Measurements from ENCODE around the gene ST6GAL1. TPM values are rescaled to one million over a fixed set of nuclear protein-coding genes. Genes with fewer than 3 reads are reported as not detected.

The ST6GAL1 gene
- total and polyA plus RNA-seq, 2 of the 8 experiments (the other 6 are each of a cell fraction or from before 2014, with no cell fraction given) = 62.8 to 80.9 TPM

DNA sequence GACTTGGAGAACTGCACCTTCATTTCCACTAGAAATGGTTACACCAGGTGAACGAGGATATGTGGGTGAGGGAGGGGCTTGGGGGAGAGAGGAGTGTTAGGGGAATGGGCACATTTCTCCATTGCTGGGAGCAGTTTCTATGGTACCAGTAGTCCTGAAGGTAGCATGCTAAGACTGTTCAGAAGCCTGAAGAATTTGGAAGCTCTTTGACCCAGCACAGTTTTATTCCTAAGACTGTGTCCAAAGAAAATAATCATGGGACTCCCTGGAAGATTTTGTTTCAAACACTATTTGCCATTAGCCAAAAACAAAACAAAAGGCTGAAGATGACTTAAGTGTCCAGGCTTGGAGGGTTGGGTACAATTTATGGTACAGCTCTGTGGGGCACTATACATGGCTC, 32.1 kb downstream of the ST6GAL1 start:
- no peaks in the 10 kb centered on the region for H3K27me3 ChIP-seq (replicated peaks in 1 of 4; ENCODE audit: control insufficient read depth in 3 of 4, extremely low read depth in 1 of 4, insufficient read depth in 3 of 4, low read length in 3 of 4)
- no peak overlapping the region for H3K9ac ChIP-seq (replicated peaks in 1 of 4; ENCODE audit: extremely low read depth in 1 of 4, low read depth in 3 of 4, low read length in 3 of 4)
- CTCF ChIA-PET (ENCODE audit: partially characterized antibody) = interaction anchor here (1.1 to 3.3 kb wide), 3 partner anchors 15 to 57 kb away, joined by 5 to 11 read pairs (median 6); no protein-coding TSS in a partner anchor
- peaks cover 6 to 59% of the 10 kb centered on the region in 2 experiments for H3K79me2 ChIP-seq (ENCODE audit: control insufficient read depth in 1 of 2, insufficient read depth in 2 of 2, low read length in 2 of 2)
- no peak overlapping the region for H3K4ac ChIP-seq (replicated peaks; ENCODE audit: insufficient read length, low read depth, low read length)
- no peak overlapping the region for H4K91ac ChIP-seq (replicated peaks; ENCODE audit: insufficient read length, low read length)
- peak overlapping the region; percentile 77; the same call in 1 of the 2 replicates for H2BK12ac ChIP-seq (ENCODE audit: low read depth, low read length)
- FAIRE-seq (no peak), DNase-seq (ENCODE audit: low read depth in 1 of 2, low spot score in 2 of 2) (no peak)
- H2BK5ac ChIP-seq (ENCODE audit: low read depth, low read length) = peak overlapping the region; percentile 61; the same call in 1 of the 2 replicates
- peaks cover 13% of the 10 kb centered on the region for H3K79me1 ChIP-seq (ENCODE audit: low read depth, low read length)
- no peaks in the 10 kb centered on the region for H3K23me2 ChIP-seq (ENCODE audit: low read depth, low read length)
- H3K4me1 ChIP-seq (replicated peaks in 1 of 4; ENCODE audit: control insufficient read depth in 3 of 4, insufficient read depth in 4 of 4, low read length in 3 of 4) = peaks cover 17 to 33% (median 28%) of the 10 kb centered on the region in 4 experiments
- H3K18ac ChIP-seq (ENCODE audit: extremely low read depth, low read length) = no peak overlapping the region
- no peak overlapping the region for H3K4me3 ChIP-seq (ENCODE audit: extremely low read depth in 1 of 4, insufficient read depth in 2 of 4, low read depth in 3 of 4, low read length in 4 of 4)
- POLR2A ChIA-PET (ENCODE audit: partially characterized antibody) = no interaction called here
- no peak overlapping the region for H3K23ac ChIP-seq (ENCODE audit: insufficient read length)
- no peak overlapping the region for H2AFZ ChIP-seq (ENCODE audit: low read length)
- H3K9me3 ChIP-seq (ENCODE audit: insufficient read depth in 2 of 2, low read depth in 1 of 2, low read length in 1 of 2) = no peaks in the 10 kb centered on the region
- H4K20me1 ChIP-seq (replicated peaks in 1 of 2; ENCODE audit: control insufficient read depth in 1 of 2, insufficient read depth in 2 of 2, low read length in 2 of 2) = peaks cover 2% of the 10 kb centered on the region in 2 experiments
- WGBS, 2 experiments (ENCODE audit: extremely low coverage in 1 of 2, insufficient coverage in 1 of 2, insufficient read length in 1 of 2, insufficient replicate concordance in 2 of 2, low coverage in 1 of 2, low lambda C conversion rate in 2 of 2, missing lambda C conversion rate in 1 of 2) = 84% methylated on average over 1 of the region's 1 CpG; no CpG with 5 or more reads in 1 of the 2 experiments
- no peak overlapping the region for H2BK15ac ChIP-seq (ENCODE audit: low read length)
- H3K4me2 ChIP-seq (ENCODE audit: insufficient read depth in 1 of 2, low read depth in 2 of 2, low read length in 2 of 2) = no peak overlapping the region
- no peak overlapping the region for H4K5ac ChIP-seq (ENCODE audit: insufficient read length, low read depth, low read length)
- H3K36me3 ChIP-seq (ENCODE audit: control insufficient read depth in 2 of 4, insufficient read depth in 4 of 4, low read length in 3 of 4) = peaks cover 0 to 27% (median 5%) of the 10 kb centered on the region in 4 experiments; a peak in 4 of 8 replicates
- H4K8ac ChIP-seq (ENCODE audit: extremely low read depth, insufficient read depth, low read length) = no peak overlapping the region
- no peak overlapping the region for H3K14ac ChIP-seq (ENCODE audit: insufficient read length)
- H2BK20ac ChIP-seq (ENCODE audit: low read length) = 0 out of 2 replicates have a peak overlapping the region, but pooled peaks have one; percentile 77
- H3K27ac ChIP-seq (ENCODE audit: low read depth, low read length) = no peak overlapping the region
- H2AK5ac ChIP-seq (ENCODE audit: low read depth, low read length) = peak overlapping the region; percentile 82; the same call in 1 of the 2 replicates
- H2BK120ac ChIP-seq (replicated peaks; ENCODE audit: low read depth, low read length) = no peak overlapping the region
- no peak overlapping the region for H3K56ac ChIP-seq (replicated peaks; ENCODE audit: insufficient read length, low read depth, low read length)
- TF ChIP-seq YY1 (IDR thresholded peaks at IDR 0.05; ENCODE audit: low read depth, low read length) = no peak
- no peak for TF ChIP-seq CHD2 (IDR thresholded peaks at IDR 0.05; ENCODE audit: low read length)
- TF ChIP-seq NANOG (IDR thresholded peaks at IDR 0.05; ENCODE audit: insufficient read depth, low read depth, low read length, poor library complexity, severe bottlenecking) = no peak
- TF ChIP-seq CTBP2 (IDR thresholded peaks at IDR 0.05; ENCODE audit: borderline replicate concordance, insufficient read depth, insufficient read length, low read length) = no peak
- TF ChIP-seq SIX5 (IDR thresholded peaks at IDR 0.05; ENCODE audit: low read depth, low read length) = no peak
- TF ChIP-seq MAFK (IDR thresholded peaks at IDR 0.05; ENCODE audit: low read depth, low read length) = no peak
- no peak for TF ChIP-seq RBBP5 (IDR thresholded peaks at IDR 0.05; ENCODE audit: borderline replicate concordance, low read depth, low read length)
- TF ChIP-seq, protein P1, sequence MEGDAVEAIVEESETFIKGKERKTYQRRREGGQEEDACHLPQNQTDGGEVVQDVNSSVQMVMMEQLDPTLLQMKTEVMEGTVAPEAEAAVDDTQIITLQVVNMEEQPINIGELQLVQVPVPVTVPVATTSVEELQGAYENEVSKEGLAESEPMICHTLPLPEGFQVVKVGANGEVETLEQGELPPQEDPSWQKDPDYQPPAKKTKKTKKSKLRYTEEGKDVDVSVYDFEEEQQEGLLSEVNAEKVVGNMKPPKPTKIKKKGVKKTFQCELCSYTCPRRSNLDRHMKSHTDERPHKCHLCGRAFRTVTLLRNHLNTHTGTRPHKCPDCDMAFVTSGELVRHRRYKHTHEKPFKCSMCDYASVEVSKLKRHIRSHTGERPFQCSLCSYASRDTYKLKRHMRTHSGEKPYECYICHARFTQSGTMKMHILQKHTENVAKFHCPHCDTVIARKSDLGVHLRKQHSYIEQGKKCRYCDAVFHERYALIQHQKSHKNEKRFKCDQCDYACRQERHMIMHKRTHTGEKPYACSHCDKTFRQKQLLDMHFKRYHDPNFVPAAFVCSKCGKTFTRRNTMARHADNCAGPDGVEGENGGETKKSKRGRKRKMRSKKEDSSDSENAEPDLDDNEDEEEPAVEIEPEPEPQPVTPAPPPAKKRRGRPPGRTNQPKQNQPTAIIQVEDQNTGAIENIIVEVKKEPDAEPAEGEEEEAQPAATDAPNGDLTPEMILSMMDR (IDR thresholded peaks at IDR 0.05; ENCODE audit: control extremely low read depth in 1 of 3, insufficient read depth in 1 of 3, low read depth in 1 of 3, low read length in 3 of 3) = no peak
- TF ChIP-seq SIN3A (conservative IDR thresholded peaks at IDR 0.05 in 1 of 2, IDR thresholded peaks at IDR 0.05 in 1 of 2; ENCODE audit: low read depth in 1 of 2, low read length in 2 of 2) = no peak
- TF ChIP-seq JUN (IDR thresholded peaks at IDR 0.05; ENCODE audit: low read depth, low read length) = no peak
- TF ChIP-seq SP4 (IDR thresholded peaks at IDR 0.05; ENCODE audit: low read length) = no peak

Measured in H1 (cell line).